ENCODE data around the gene CORO2B. TPM values are rescaled to one million over a fixed set of nuclear protein-coding genes. Genes with fewer than 3 reads are reported as not detected.

CORO2B gene
- total and polyA plus RNA-seq, 9 of the 15 experiments (the other 6 are each of a cell fraction or from before 2014, with no cell fraction given): not detected

DNA sequence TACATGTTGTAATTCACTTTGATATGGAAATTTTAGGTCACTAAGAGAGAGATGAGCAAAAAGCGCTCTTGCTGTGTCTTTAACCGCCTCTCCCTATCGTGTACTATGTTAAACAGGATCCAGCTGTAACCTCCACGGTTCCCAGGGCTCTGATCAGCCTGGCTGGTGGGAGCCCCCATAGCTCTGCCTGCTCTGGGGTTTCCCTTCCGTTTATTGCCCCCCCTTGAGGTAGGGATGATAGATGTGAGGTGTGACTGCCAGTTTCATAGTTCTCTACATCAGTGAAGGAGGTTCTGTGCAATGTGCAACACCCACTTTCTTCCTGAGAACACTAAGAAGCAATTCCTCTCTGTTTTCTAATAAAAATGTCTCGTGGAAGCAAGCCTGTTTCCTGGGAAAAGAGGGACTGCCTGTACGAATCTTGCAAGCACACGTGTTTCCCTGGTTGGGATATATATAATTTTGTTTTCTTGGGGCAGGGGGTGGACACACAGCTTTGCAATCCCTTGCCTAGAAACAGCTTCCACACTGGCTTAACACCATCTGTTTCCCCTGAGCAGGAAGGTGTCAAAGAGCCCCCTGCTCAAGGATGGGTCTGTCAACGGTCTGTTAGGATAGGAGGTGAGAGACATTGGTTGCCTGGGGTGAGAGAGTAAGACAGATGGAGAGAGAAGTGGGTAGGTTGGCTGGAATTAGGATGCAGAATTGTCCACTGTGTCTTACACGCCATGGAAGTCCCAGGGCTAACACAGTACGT, 23.8 kb downstream of the CORO2B start:
- 1% methylated on average over 11 of the region's 11 CpGs for WGBS (ENCODE audit: insufficient coverage, low coverage, missing lambda C conversion rate)
- Histone ChIP-seq H3K9me3 (replicated peaks; ENCODE audit: control insufficient read depth, insufficient read depth, low read depth, low read length) (no peaks in the 10 kb centered on the region), H2AFZ (ENCODE audit: low read depth, low read length) (no peak overlapping the region), H3K4me3 (no peak overlapping the region), H4K20me1 (replicated peaks; ENCODE audit: control insufficient read depth, insufficient read depth, low read length) (no peaks in the 10 kb centered on the region), H3K4me2 (ENCODE audit: insufficient read depth, low read length) (no peak overlapping the region), H3K36me3 (ENCODE audit: control insufficient read depth, insufficient read depth, low read length) (no peaks in the 10 kb centered on the region), H3K79me2 (ENCODE audit: control insufficient read depth, insufficient read depth, low read length) (no peaks in the 10 kb centered on the region), H3K4me1 (replicated peaks in 1 of 2; ENCODE audit: control insufficient read depth in 2 of 2, insufficient read depth in 2 of 2, low read length in 2 of 2) (no peaks in the 10 kb centered on the region), H3K27me3 (ENCODE audit: control insufficient read depth in 2 of 2, insufficient read depth in 2 of 2, low read length in 2 of 2) (peaks cover 8 to 64% of the 10 kb centered on the region in 2 experiments; a peak in 4 of 5 replicates), H3K9ac (ENCODE audit: insufficient read depth in 1 of 2, low read depth in 2 of 2, low read length in 2 of 2) (no peak overlapping the region), H3K9me1 (ENCODE audit: control insufficient read depth, insufficient read depth, low read length) (no peaks in the 10 kb centered on the region), H3K27ac (ENCODE audit: extremely low read depth, low read depth, low read length) (no peak overlapping the region)
- ChIA-PET CTCF (ENCODE audit: low intra/inter-chr PET ratio) (no interaction called here), POLR2A (interaction anchor here (0.8 kb wide), 1 partner anchor 9 kb away, joined by 5 read pairs; no protein-coding TSS in a partner anchor)
- intact Hi-C loops (cut with micrococcal nuclease): no loop called here
- DNase-seq (ENCODE audit: extremely low read depth in 1 of 4, low spot score in 3 of 4): no peak
- TF ChIP-seq, protein P1, sequence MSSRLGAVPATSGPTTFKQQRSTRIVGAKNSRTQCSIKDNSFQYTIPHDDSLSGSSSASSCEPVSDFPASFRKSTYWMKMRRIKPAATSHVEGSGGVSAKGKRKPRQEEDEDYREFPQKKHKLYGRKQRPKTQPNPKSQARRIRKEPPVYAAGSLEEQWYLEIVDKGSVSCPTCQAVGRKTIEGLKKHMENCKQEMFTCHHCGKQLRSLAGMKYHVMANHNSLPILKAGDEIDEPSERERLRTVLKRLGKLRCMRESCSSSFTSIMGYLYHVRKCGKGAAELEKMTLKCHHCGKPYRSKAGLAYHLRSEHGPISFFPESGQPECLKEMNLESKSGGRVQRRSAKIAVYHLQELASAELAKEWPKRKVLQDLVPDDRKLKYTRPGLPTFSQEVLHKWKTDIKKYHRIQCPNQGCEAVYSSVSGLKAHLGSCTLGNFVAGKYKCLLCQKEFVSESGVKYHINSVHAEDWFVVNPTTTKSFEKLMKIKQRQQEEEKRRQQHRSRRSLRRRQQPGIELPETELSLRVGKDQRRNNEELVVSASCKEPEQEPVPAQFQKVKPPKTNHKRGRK (tag; IDR thresholded peaks at IDR 0.05): no peak
- TF ChIP-seq, protein P2, sequence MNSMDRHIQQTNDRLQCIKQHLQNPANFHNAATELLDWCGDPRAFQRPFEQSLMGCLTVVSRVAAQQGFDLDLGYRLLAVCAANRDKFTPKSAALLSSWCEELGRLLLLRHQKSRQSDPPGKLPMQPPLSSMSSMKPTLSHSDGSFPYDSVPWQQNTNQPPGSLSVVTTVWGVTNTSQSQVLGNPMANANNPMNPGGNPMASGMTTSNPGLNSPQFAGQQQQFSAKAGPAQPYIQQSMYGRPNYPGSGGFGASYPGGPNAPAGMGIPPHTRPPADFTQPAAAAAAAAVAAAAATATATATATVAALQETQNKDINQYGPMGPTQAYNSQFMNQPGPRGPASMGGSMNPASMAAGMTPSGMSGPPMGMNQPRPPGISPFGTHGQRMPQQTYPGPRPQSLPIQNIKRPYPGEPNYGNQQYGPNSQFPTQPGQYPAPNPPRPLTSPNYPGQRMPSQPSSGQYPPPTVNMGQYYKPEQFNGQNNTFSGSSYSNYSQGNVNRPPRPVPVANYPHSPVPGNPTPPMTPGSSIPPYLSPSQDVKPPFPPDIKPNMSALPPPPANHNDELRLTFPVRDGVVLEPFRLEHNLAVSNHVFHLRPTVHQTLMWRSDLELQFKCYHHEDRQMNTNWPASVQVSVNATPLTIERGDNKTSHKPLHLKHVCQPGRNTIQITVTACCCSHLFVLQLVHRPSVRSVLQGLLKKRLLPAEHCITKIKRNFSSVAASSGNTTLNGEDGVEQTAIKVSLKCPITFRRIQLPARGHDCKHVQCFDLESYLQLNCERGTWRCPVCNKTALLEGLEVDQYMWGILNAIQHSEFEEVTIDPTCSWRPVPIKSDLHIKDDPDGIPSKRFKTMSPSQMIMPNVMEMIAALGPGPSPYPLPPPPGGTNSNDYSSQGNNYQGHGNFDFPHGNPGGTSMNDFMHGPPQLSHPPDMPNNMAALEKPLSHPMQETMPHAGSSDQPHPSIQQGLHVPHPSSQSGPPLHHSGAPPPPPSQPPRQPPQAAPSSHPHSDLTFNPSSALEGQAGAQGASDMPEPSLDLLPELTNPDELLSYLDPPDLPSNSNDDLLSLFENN (IDR thresholded peaks at IDR 0.05; ENCODE audit: low read depth in 2 of 2, low read length in 2 of 2): no peak
- TF ChIP-seq EP400 (IDR thresholded peaks at IDR 0.05): no peak
- no peak for TF ChIP-seq RAD21 (CRISPR knock-in tag; conservative IDR thresholded peaks at IDR 0.05 in 1 of 2, IDR thresholded peaks at IDR 0.05 in 1 of 2)
- no peak for TF ChIP-seq ZNF175 (CRISPR knock-in tag; IDR thresholded peaks at IDR 0.05; ENCODE audit: low read depth)
- no peak for TF ChIP-seq HDAC6 (IDR thresholded peaks at IDR 0.05; ENCODE audit: low read depth, low read length)
- no peak for TF ChIP-seq PYGO2 (tag; IDR thresholded peaks at IDR 0.05)
- TF ChIP-seq KDM4B (IDR thresholded peaks at IDR 0.05; ENCODE audit: borderline replicate concordance in 2 of 2, low read depth in 1 of 2): no peak
- no peak for TF ChIP-seq BRD4 (IDR thresholded peaks at IDR 0.05)
- TF ChIP-seq NFE2L1 (tag; IDR thresholded peaks at IDR 0.05; ENCODE audit: borderline replicate concordance, low read depth): no peak
- TF ChIP-seq, protein P3, sequence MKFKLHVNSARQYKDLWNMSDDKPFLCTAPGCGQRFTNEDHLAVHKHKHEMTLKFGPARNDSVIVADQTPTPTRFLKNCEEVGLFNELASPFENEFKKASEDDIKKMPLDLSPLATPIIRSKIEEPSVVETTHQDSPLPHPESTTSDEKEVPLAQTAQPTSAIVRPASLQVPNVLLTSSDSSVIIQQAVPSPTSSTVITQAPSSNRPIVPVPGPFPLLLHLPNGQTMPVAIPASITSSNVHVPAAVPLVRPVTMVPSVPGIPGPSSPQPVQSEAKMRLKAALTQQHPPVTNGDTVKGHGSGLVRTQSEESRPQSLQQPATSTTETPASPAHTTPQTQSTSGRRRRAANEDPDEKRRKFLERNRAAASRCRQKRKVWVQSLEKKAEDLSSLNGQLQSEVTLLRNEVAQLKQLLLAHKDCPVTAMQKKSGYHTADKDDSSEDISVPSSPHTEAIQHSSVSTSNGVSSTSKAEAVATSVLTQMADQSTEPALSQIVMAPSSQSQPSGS (CRISPR knock-in tag; IDR thresholded peaks at IDR 0.05): no peak
- TF ChIP-seq, protein P4, sequence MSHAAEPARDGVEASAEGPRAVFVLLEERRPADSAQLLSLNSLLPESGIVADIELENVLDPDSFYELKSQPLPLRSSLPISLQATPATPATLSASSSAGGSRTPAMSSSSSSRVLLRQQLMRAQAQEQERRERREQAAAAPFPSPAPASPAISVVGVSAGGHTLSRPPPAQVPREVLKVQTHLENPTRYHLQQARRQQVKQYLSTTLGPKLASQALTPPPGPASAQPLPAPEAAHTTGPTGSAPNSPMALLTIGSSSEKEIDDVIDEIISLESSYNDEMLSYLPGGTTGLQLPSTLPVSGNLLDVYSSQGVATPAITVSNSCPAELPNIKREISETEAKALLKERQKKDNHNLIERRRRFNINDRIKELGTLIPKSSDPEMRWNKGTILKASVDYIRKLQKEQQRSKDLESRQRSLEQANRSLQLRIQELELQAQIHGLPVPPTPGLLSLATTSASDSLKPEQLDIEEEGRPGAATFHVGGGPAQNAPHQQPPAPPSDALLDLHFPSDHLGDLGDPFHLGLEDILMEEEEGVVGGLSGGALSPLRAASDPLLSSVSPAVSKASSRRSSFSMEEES (CRISPR knock-in tag; IDR thresholded peaks at IDR 0.05): no peak
- in situ Hi-C loops (cut with MboI): no loop called here
- BruUV-seq (replicated peaks): no TSS peak
- no peak for FAIRE-seq
- no peak for ATAC-seq

Measured in K562 (cell line).